Fibroblast of upper back skin (primary cell): ENCODE results near the gene ZFYVE21.
A peak's percentile ranks its signal among the peaks of the same experiment; 100 is the strongest.

Source experiments
- DNase-seq: peaks from one replicate; pipeline ENCODE4 v3.0.0-alpha.2; 2013

Gene ZFYVE21

DNA sequence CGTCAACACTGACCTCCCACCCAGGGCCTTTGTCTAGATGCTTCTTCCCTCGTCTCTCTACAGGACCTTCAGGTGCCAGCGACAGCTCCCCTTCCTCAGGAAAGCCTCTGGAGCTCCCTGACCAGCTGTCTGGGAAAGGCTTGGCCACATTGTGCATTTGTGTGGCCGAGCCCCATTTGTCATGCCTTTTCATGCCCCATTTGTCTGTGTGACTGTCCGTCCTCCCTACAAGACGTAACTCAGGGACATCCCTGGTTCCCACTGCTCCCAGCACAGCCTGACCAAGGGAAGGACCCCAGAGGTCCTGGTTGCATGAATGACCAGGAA lies 23.8 kb downstream of the ZFYVE21 start:
- DNase-seq, result no peak

DNA sequence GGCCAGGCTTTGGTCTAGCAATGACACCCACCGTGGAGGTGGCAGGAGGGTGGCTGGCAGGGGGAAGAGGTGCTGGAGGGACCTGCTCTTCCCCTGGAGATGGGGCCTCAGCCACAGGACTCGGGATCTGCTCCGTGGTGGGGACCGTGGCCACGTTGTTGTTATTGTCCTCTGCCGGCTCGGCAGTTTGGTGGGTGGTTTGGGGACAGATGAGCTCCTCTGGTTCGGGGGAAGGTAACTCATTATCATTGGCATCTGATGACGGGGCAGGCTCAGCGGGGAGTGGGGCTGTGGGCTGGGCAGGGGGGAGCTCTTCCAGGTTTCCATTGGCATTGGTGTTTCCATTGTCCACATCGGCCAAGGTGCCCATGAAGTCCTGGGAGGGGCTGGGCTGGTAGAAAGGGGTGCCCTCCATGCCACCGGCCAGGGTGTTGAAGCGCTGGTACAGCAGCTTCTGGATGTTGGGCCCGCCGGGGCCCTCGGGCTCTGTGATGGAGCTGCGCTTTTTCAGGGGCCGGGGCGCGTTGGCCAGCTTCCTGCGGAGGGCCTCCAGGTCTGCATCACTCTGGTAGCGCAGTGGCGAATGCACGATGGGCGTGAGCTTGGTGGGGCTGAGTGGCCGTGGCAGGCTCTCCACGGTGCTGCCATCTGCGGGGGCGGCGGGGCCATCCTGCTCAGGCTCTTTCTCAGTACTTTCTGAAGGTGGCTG lies 24.3 kb downstream of the ZFYVE21 start:
- DNase-seq, result no peak

DNA sequence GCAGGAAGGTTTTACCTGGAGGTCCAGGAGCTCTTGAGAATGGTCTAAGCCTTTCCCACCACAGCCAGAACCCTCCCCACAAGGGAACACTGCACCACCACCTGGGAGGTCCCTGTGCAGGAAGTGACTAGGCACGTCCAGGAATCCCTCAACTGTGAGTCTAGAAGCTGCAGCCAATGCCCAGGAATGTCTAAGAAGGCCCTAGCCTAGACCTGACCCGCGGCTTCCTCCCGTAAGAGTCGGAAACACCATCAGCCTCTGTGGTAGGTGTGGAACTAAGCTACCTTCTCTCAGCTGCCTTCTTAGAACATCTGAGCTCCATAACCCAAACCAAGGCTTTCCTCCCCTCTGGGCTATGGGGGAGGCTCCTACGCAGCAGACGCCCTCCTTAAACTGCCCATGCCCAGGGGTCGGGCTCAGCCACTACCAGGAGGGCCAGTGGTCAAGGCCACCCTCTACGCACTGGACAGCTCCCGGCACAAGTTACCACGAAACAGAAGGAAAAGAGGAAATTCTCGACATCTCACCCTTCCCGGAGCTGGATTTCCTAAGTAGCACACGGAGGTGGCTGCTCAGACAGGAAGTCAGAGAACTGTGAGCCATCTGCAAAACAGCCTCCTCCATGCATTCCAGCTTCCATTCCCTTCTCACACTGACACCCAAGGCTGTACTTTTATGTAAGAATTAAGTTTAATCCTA lies 25.5 kb downstream of the ZFYVE21 start:
- peak; percentile 64 for DNase-seq

DNA sequence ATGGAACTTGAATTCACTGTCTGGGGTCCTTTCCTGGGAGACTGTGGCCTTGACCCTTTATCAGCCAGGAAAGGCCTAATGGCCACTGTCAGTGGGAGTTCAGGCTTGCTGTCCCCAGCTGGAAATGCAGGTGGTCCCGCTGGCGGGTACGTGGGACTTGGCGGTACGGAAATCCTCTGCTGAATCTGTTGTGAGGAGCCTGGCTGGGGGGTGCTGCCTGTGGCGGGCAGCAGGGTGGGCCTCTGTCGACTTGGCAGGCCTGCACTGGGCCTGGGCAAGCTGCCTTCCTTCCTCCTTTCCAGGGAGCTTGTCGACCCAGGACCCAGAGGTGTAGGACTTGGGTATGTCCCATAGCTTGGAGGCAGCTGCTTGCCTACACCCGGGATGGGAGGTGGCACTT lies 26.3 kb downstream of the ZFYVE21 start:
- DNase-seq, result no peak

GRCh38 chr14:103742499-103743255 lies 27.1 kb downstream of the ZFYVE21 start:
- DNase-seq, result no peak

DNA sequence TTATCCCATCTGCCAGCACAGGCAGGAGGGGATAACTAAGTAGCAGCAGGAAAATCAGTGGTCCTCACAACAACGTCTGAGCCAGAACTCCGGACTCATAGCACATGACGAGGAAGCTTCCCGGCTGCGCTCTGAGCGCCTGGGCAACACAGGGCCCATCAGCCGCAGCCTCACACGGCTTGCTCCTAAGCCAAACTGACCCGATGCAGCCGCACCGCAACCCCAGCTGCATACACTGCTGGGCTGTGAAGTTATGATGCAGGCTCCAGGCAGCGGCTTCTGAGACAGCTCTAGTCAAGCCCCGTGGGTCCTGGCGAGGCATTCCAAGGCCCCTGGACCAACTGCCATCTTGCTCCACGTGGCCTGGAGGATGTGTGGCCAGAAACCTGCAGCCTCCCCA lies 28.1 kb downstream of the ZFYVE21 start:
- no peak for DNase-seq

- DNase-seq, result no peak
Observed at GRCh38 chr14:103744621-103745395, 29.2 kb downstream of the ZFYVE21 start.

DNA sequence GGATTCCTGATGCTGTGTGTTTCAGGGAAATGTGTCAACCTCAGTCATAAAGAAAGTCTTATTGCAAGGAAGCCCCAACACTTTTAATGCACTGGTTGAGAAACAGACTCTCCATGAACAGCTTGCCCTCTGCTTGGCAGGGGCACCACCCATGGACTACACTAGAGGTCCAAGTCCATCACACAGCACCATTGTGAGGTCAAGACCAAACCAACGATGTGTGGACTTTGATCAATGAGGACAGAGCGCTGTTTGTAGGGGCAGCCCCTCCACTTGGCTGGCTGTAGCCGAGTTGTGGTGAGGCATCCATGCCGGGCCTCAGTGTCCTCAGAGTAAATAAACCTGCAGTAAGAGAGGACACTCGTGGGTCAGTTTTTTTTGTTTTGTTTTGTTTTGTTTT lies 29.8 kb downstream of the ZFYVE21 start:
- no peak for DNase-seq

DNA sequence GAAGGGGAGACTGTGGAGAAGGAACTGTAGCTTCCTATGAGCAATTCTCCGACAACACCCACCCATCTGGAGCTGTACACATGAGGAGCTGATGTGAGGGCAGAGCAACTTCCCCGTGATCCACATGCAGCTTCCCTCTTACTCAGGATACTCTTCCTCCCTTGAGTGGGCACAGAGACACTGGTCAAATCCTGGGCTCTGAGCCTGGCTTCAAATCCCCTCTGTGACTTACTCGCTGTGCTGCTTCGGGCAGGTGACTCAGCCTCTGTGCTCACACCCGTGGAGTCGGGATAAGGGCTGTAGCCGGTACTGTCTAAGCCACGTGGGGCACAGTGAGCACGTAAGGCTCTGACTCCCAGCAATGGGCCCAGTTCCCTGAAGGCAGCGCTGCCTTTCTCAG lies 31.1 kb downstream of the ZFYVE21 start:
- peak; percentile 22 for DNase-seq

DNA sequence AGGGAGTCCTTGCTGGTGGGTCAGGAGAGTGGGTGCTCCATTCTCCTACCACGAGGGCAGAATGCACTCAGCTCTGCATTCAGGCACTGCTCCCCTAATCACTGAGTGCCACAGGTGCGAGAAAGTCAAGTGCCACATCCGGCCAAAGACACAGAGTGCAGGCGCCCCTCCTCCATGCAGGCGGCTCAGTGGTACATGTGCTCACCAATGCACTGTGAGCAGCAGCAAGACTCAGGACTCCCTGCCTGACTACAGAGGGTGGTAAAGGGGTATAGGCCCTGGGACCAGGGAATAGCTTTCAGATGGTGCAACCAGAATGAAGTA lies 32.9 kb downstream of the ZFYVE21 start:
- no peak for DNase-seq

DNA sequence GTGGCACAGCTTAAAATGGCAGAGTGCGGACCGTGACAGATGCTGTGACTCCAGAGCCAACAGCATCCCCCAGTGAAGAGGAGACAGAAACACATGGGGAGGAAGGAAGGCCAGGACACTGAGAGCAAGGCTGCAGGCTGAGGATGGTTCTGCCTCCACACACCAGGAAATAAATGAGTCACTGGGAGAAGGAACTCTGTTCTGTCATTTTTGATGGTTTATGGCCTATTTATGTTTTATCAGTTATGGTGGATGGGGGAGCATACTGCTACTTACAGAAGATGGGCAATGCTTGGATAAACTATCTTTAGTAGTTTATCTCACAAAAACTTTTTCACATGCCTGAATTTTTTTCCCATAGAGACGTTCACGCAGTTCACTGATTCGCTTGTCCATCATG lies 33.8 kb downstream of the ZFYVE21 start:
- peak; percentile 28 for DNase-seq

DNA sequence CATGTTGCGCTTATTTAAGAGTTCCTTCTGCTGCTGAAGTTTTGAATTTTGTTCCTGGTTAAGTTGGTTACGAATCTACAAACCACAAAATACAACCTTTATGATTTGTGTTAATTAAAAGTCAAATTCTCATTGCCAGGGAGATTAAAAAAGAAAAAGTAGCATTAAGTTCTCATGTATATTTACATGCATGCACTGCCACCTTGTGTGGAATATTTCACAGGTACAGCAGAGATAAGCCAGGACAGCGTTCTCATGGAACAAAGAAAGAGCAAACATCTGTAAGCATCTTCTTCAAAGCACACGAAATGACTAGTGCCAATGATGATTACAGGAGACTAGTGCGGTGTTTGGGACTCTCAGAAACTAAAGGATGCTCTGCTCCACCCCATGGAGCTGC lies 34.2 kb downstream of the ZFYVE21 start:
- DNase-seq, result no peak

- DNase-seq, result no peak
Observed at GRCh38 chr14:103753774-103754173, 38.2 kb downstream of the ZFYVE21 start.

- DNase-seq, result no peak
Observed at GRCh38 chr14:103755060-103755459, 39.5 kb downstream of the ZFYVE21 start.

DNA sequence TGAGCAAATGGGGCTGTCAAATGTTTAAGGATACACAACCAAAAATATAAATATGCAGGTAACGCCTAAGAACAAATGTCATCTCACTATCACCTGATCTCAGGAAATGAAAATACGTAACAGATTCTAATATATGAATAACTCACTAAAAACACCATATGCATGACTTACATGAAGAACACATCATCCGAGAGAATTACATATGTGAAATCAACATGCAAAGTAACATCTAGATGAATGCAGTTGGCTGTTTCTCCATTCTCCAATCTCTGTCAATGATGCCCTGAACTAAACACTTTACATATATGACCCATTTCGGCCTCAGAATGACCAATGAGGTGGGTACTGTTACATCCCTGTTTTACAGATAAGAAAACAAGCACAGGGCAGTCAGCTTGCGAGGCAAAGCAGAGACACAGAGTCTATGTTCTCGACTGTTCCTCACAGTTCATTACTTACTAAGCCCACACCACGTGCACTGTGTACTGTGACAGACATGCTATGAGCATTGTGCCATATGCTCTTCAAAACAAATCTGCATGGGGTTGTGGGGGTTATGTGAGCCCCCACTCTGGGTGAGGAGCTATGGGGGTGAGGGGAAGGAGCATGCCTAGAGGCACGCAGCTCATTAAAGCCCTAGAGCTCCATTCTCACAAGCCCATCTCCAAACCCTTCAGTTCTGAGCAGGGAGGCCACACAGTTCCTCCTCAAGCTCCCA lies 42.6 kb downstream of the ZFYVE21 start:
- no peak for DNase-seq

DNA sequence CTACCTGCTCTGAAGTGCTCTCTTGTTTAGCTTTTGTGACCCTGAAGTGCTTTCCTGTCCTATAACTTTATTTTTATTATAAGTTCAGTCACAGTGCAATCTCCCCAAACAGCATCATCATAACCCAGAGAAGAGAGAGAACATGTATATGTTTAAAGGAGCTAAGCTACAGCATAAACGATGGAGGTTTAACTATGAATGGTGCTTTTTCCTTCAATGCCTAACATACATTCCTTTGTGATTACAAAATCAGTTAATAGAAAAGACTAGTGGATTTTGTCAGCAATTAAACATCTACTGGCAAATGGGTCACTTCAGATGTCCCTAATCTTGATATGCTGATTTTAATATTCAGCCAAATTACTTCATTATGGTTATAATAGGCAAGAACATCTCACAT lies 46.4 kb downstream of the ZFYVE21 start:
- DNase-seq, result peak; percentile 14

DNA sequence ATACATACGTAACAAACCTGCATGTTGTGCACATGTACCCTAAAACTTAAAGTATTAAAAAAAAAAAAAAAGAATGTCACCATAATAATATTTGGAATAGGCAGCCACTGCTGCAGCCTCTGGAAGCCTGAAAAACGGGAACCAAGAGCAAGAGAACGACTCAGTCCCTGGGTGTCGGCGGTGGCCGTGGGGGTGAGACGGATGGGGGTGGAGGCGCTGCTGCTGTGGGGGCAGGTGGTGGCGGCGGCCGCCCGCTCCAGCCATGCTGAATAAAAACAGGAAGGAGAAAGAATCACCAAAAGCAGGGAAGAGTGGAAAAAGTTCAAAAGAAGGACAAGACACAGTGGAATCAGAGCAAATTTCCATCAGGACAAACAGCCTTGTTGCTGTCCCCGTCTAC lies 46.9 kb downstream of the ZFYVE21 start:
- DNase-seq, result no peak

GRCh38 chr14:103763730-103764488 lies 48.3 kb downstream of the ZFYVE21 start:
- no peak for DNase-seq

- no peak for DNase-seq
Observed at GRCh38 chr14:103765526-103765925, 49.9 kb downstream of the ZFYVE21 start.

GRCh38 chr14:103767336-103767894 lies 51.8 kb downstream of the ZFYVE21 start:
- no peak for DNase-seq

DNA sequence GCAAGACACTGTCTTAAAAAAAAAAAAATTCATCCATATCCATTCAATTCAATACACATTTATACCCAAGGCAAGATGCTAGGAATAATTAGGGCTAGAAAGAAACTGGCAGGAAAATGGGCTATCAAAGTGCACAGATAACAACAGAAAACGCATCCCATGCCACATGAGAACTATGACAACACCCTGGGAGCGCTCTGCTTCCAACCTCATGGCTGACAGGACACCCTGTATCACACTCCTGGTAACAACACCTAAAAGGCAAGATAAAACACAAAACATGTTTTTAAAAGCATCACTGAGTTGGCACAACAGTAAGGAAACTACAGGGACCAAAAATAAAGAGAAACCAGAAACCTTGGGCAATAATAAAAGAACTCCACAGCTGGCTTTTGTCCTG lies 54.9 kb downstream of the ZFYVE21 start:
- DNase-seq, result no peak

- DNase-seq, result no peak
Observed at GRCh38 chr14:103770902-103771301, 55.3 kb downstream of the ZFYVE21 start.
